ENCODE results near the gene TMC4.

DNA sequence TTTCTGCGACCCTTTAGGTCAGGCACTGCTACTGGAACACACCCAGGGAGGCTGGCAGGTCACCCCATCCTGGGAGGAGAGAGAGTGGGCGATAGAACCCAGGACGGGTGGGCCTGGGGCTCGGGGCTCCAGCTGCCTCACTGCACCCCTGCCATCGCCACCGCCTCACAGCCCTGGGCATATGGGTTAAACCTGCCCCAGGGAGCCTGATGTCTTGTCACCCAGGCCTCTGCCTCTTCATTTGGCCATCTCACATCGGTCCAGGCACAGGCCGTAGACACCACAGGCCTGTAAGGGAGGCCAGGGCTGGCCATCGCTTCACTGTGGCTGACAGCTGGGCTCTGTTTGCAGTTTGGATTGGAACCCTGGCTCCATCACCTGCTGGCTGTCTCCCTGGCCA is 47.2 kb downstream of the TMC4 start:
- TF ChIP-seq, protein P1, sequence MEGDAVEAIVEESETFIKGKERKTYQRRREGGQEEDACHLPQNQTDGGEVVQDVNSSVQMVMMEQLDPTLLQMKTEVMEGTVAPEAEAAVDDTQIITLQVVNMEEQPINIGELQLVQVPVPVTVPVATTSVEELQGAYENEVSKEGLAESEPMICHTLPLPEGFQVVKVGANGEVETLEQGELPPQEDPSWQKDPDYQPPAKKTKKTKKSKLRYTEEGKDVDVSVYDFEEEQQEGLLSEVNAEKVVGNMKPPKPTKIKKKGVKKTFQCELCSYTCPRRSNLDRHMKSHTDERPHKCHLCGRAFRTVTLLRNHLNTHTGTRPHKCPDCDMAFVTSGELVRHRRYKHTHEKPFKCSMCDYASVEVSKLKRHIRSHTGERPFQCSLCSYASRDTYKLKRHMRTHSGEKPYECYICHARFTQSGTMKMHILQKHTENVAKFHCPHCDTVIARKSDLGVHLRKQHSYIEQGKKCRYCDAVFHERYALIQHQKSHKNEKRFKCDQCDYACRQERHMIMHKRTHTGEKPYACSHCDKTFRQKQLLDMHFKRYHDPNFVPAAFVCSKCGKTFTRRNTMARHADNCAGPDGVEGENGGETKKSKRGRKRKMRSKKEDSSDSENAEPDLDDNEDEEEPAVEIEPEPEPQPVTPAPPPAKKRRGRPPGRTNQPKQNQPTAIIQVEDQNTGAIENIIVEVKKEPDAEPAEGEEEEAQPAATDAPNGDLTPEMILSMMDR (conservative IDR thresholded peaks at IDR 0.05; ENCODE audit: low read length) = no peak
- TF ChIP-seq EZH2phosphoT487 (IDR thresholded peaks at IDR 0.05; ENCODE audit: borderline replicate concordance) = no peak
